Tibial nerve (tissue), 4 donors: ENCODE results near the gene TBC1D26.
"Not testable (repeated sequence)": the region's sequence is repeated elsewhere in the genome, so short reads cannot be mapped to it uniquely, and the experiment has no call there.

Experiments used
- EP300 ChIP-seq, 2 donors: sonication (generic); formaldehyde crosslinking; IDR thresholded peaks; one replicate each; pipeline ENCODE4 v1.6.1; 2017; ENCODE audit warnings: antibody characterized with exemption in 2 of 2, mild to moderate bottlenecking in 1 of 2
- POLR2A ChIP-seq, 2 donors: fragments of 450-650 bp; IDR thresholded peaks; one replicate each; pipeline ENCODE4 v1.6.1; 2017; ENCODE audit warnings: antibody characterized with exemption in 2 of 2, mild to moderate bottlenecking in 2 of 2, moderate library complexity in 2 of 2
- TF ChIP-seq, protein P1 (sequence below), 5 experiments: fragments of 200-600 bp in 3 of 5; fragments of 450-650 bp in 2 of 5; sonication (generic) in 3 of 5; IDR thresholded peaks; one replicate each; pipeline ENCODE4 v1.5.1; 2016 to 2019; ENCODE audit warnings: antibody characterized with exemption in 5 of 5, mild to moderate bottlenecking in 3 of 5, moderate library complexity in 2 of 5

DNA sequence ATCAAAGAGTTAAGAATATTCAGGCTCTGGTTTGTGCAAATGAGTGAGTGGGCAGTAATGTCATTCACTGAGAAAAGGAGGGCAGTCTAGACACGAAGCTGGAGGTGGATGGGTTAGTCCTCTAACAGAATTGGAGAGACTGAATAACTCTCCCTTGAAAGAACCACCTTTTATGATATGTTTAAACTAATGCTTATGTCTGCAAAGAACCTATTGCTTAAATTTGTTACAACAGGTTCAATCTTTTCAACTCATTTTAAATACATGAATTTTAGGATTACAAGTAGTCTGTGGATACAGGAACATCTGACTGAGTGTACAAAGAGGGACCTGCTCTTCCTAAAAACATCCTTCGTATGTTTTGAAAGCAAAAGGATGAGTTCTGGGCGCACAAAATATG, 33.1 kb upstream of the TBC1D26 start:
- TF ChIP-seq POLR2A, EP300 (IDR thresholded peaks at IDR 0.05): not testable (repeated sequence)
- TF ChIP-seq, protein P1, sequence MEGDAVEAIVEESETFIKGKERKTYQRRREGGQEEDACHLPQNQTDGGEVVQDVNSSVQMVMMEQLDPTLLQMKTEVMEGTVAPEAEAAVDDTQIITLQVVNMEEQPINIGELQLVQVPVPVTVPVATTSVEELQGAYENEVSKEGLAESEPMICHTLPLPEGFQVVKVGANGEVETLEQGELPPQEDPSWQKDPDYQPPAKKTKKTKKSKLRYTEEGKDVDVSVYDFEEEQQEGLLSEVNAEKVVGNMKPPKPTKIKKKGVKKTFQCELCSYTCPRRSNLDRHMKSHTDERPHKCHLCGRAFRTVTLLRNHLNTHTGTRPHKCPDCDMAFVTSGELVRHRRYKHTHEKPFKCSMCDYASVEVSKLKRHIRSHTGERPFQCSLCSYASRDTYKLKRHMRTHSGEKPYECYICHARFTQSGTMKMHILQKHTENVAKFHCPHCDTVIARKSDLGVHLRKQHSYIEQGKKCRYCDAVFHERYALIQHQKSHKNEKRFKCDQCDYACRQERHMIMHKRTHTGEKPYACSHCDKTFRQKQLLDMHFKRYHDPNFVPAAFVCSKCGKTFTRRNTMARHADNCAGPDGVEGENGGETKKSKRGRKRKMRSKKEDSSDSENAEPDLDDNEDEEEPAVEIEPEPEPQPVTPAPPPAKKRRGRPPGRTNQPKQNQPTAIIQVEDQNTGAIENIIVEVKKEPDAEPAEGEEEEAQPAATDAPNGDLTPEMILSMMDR (IDR thresholded peaks at IDR 0.05), result not testable (repeated sequence)
